ENCODE results near the gene FGF14.

- TF ChIP-seq YY1 (IDR thresholded peaks at IDR 0.05; ENCODE audit: insufficient read depth, insufficient read length) (no peak), ZNF274 (IDR thresholded peaks at IDR 0.05; ENCODE audit: low read depth, low read length) (no peak)
Measured at GRCh38 chr13:101739382-101740178, 662.3 kb downstream of the FGF14 start.
